HG03432 (cell line): ENCODE data around the gene LACRT.

ENCODE experiments used
- ATAC-seq: cut with Tn5 transposase; IDR thresholded peaks from one replicate; pipeline ENCODE4 v1.9.1; 2021; ENCODE audit warnings: mild to moderate bottlenecking, moderate library complexity; ENCODE audit not compliant: unreplicated experiment

The LACRT gene

GRCh38 chr12:54603173-54603814 lies 31.4 kb downstream of the LACRT start:
- ATAC-seq: peak; percentile 98

GRCh38 chr12:54602661-54603060 lies 32.0 kb downstream of the LACRT start:
- ATAC-seq: no peak

- no peak for ATAC-seq
Observed at GRCh38 chr12:54601841-54602240, 32.9 kb downstream of the LACRT start.

GRCh38 chr12:54598970-54599369 lies 35.7 kb downstream of the LACRT start:
- ATAC-seq: no peak

GRCh38 chr12:54596526-54596946 lies 38.2 kb downstream of the LACRT start:
- ATAC-seq: peak; percentile 66

GRCh38 chr12:54595471-54595870 lies 39.2 kb downstream of the LACRT start:
- ATAC-seq: no peak

- no peak for ATAC-seq
Observed at GRCh38 chr12:54593725-54594124, 41.0 kb downstream of the LACRT start.

GRCh38 chr12:54593135-54593534 lies 41.6 kb downstream of the LACRT start:
- ATAC-seq: no peak

GRCh38 chr12:54592316-54592715 lies 42.4 kb downstream of the LACRT start:
- ATAC-seq: no peak

GRCh38 chr12:54590978-54591591 lies 43.6 kb downstream of the LACRT start:
- no peak for ATAC-seq

- no peak for ATAC-seq
Observed at GRCh38 chr12:54589964-54590363, 44.7 kb downstream of the LACRT start.

- ATAC-seq: no peak
Observed at GRCh38 chr12:54588890-54589267, 45.8 kb downstream of the LACRT start.

GRCh38 chr12:54588110-54588889 lies 46.4 kb downstream of the LACRT start, which contains the start of gene PPP1R1A:
Gene PPP1R1A, minus strand, starts transcription at chr12:54588659. Its CDS starts 171 bp downstream, at chr12:54588488.
- ATAC-seq: no peak

GRCh38 chr12:54587315-54587873 lies 47.3 kb downstream of the LACRT start:
- ATAC-seq: no peak

- no peak for ATAC-seq
Observed at GRCh38 chr12:54586620-54587019, 48.1 kb downstream of the LACRT start.

GRCh38 chr12:54585243-54585642 lies 49.5 kb downstream of the LACRT start:
- no peak for ATAC-seq

GRCh38 chr12:54584128-54584527 lies 50.6 kb downstream of the LACRT start:
- ATAC-seq: no peak

- ATAC-seq: no peak
Observed at GRCh38 chr12:54583726-54584125, 51.0 kb downstream of the LACRT start.

GRCh38 chr12:54581412-54581811 lies 53.3 kb downstream of the LACRT start:
- no peak for ATAC-seq
